ENCODE measurements around the gene SLC11A2. TPM values are rescaled to one million over a fixed set of nuclear protein-coding genes. Genes with fewer than 3 reads are reported as not detected.

Gene SLC11A2
- total and polyA plus RNA-seq, 2 of the 8 experiments (the other 6 are each of a cell fraction or from before 2014, with no cell fraction given), result 55.0 to 61.5 TPM

- no peak for TF ChIP-seq CHD7 (IDR thresholded peaks at IDR 0.05; ENCODE audit: insufficient replicate concordance, low read length)
- TF ChIP-seq PHF8 (conservative IDR thresholded peaks at IDR 0.05; ENCODE audit: low read depth, low read length), result no peak
- TF ChIP-seq JUN (IDR thresholded peaks at IDR 0.05; ENCODE audit: low read depth, low read length), result no peak
- no peak for TF ChIP-seq BCL11A (IDR thresholded peaks at IDR 0.05; ENCODE audit: low read depth in 2 of 2, low read length in 2 of 2)
- no peak for TF ChIP-seq MAX (IDR thresholded peaks at IDR 0.05)
- no peak for TF ChIP-seq SP4 (IDR thresholded peaks at IDR 0.05; ENCODE audit: low read length)
Measured at GRCh38 chr12:51071663-51072062, 45.5 kb upstream of the SLC11A2 start (continued).

All from H1 (cell line).